ENCODE data around the gene SCIMP. TPM values are rescaled to one million over a fixed set of nuclear protein-coding genes. Genes with fewer than 3 reads are reported as not detected.
"Not testable (repeated sequence)": the region's sequence is repeated elsewhere in the genome, so short reads cannot be mapped to it uniquely, and the experiment has no call there.

Gene SCIMP
- total RNA-seq, 5 donors from 2014 or later (not counting 1 experiment from before 2014, with no cell fraction given): 0.61 to 1.8 (median 1.2) TPM

GRCh38 chr17:5226940-5227878, 7.5 kb downstream of the SCIMP start:
- ChIA-PET POLR2A (interaction anchor here in 1 of 2 donors (0.6 kb wide), 1 partner anchor 9 kb away, joined by 3 read pairs; no protein-coding TSS in a partner anchor), CTCF (interaction anchor here in 1 of 2 donors (0.6 to 1.2 kb wide), 2 partner anchors 8 to 10 kb away, joined by 6 to 10 read pairs; no protein-coding TSS in a partner anchor)
- H3K27me3 ChIP-seq (replicated peaks in 1 of 2; ENCODE audit: control insufficient read depth in 2 of 2, extremely low read depth in 1 of 2, insufficient read depth in 2 of 2, low read length in 1 of 2): no peaks in the 10 kb centered on the region
- H3K36me3 ChIP-seq (ENCODE audit: control insufficient read depth in 2 of 2, extremely low read depth in 1 of 2, insufficient read depth in 1 of 2, low read length in 1 of 2): peaks cover 0 to 3% of the 10 kb centered on the region in 2 donors
- H3K27ac ChIP-seq (ENCODE audit: low read length): peak overlapping the region; percentile 80
- no peak overlapping the region for H3K4me3 ChIP-seq (ENCODE audit: control insufficient read depth in 1 of 2, extremely low read depth in 1 of 2, low read length in 1 of 2)
- ATAC-seq (replicated peaks in 1 of 4) (peak; percentile 61 to 89 (median 74)), DNase-seq (peak in 27 of 35 experiments; percentile 4 to 65 (median 38))
- H3K9me3 ChIP-seq: no peaks in the 10 kb centered on the region
- H3K27me3 Mint-ChIP-seq: no peaks in the 10 kb centered on the region
- H3K4me1 ChIP-seq (ENCODE audit: control insufficient read depth in 1 of 2, extremely low read depth in 1 of 2, insufficient read depth in 2 of 2, low read length in 2 of 2): peaks cover 6 to 66% of the 10 kb centered on the region in 2 experiments
- 68% methylated on average over 8 of the region's 15 CpGs for WGBS (ENCODE audit: insufficient coverage)
- peaks cover 28% of the 10 kb centered on the region for H3K36me3 Mint-ChIP-seq
- peak overlapping the region; percentile 24 to 53 (median 40) for H3K4me3 Mint-ChIP-seq
- peaks cover 18 to 47% (median 28%) of the 10 kb centered on the region in 3 donors for H3K4me1 Mint-ChIP-seq
- peak overlapping the region; percentile 85 to 90 for H3K27ac Mint-ChIP-seq
- no peaks in the 10 kb centered on the region for H3K9me3 Mint-ChIP-seq

GRCh38 chr17:5225668-5226457, 8.8 kb downstream of the SCIMP start:
- ATAC-seq (replicated peaks in 1 of 4) (no peak), DNase-seq (peak in 4 of 35 experiments; percentile 16 to 36 (median 28))
- peaks cover 0 to 3% of the 10 kb centered on the region in 2 donors for H3K36me3 ChIP-seq (ENCODE audit: control insufficient read depth in 2 of 2, extremely low read depth in 1 of 2, insufficient read depth in 1 of 2, low read length in 1 of 2)
- no peaks in the 10 kb centered on the region for H3K27me3 ChIP-seq (replicated peaks in 1 of 2; ENCODE audit: control insufficient read depth in 2 of 2, extremely low read depth in 1 of 2, insufficient read depth in 2 of 2, low read length in 1 of 2)
- peak overlapping the region; percentile 80 for H3K27ac ChIP-seq (ENCODE audit: low read length)
- H3K9me3 Mint-ChIP-seq: no peaks in the 10 kb centered on the region
- no peak overlapping the region for H3K4me3 ChIP-seq (ENCODE audit: control insufficient read depth in 1 of 2, extremely low read depth in 1 of 2, low read length in 1 of 2)
- 80% methylated on average over 7 of the region's 17 CpGs for WGBS (ENCODE audit: insufficient coverage)
- H3K36me3 Mint-ChIP-seq: peaks cover 28% of the 10 kb centered on the region
- POLR2A ChIA-PET: interaction anchor here in 1 of 2 donors (0.6 to 0.7 kb wide), 2 partner anchors 10 to 12 kb away, joined by 5 to 6 read pairs; no protein-coding TSS in a partner anchor
- H3K4me1 Mint-ChIP-seq: peaks cover 26 to 55% (median 36%) of the 10 kb centered on the region in 3 donors
- peak overlapping the region in 1 of 3 donors; percentile 8 for H3K4me3 Mint-ChIP-seq
- H3K27ac Mint-ChIP-seq: peak overlapping the region; percentile 53 to 90
- H3K27me3 Mint-ChIP-seq: no peaks in the 10 kb centered on the region
- CTCF ChIA-PET: no interaction called here
- H3K4me1 ChIP-seq (ENCODE audit: control insufficient read depth in 1 of 2, extremely low read depth in 1 of 2, insufficient read depth in 2 of 2, low read length in 2 of 2): peaks cover 6 to 79% of the 10 kb centered on the region in 2 experiments
- H3K9me3 ChIP-seq: no peaks in the 10 kb centered on the region

DNA sequence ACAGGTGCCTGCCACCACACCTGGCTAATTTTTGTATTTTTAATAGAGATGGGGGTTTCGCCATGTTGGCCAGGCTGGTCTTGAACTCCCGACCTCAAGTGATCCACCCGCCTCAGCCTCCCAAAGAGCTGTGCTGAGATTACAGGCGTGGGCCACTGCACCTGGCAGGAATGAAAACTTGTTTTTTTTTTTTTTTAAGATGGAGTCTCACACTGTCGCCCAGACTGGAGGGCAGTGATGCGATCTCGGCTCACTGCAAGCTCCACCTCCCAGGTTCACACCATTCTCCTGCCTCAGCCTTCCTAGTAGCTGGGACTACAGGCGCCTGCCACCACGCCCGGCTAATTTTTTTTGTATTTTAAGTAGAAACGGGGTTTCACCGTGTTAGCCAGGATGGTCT, 12.7 kb downstream of the SCIMP start:
- ATAC-seq (replicated peaks in 1 of 4); DNase-seq; H3K27me3 ChIP-seq (replicated peaks in 1 of 2; ENCODE audit: control insufficient read depth in 2 of 2, extremely low read depth in 1 of 2, insufficient read depth in 2 of 2, low read length in 1 of 2); H3K9me3 Mint-ChIP-seq; POLR2A ChIA-PET; H3K4me3 ChIP-seq (ENCODE audit: control insufficient read depth in 1 of 2, extremely low read depth in 1 of 2, low read length in 1 of 2); CTCF ChIA-PET; H3K4me3 Mint-ChIP-seq; H3K36me3 ChIP-seq (ENCODE audit: control insufficient read depth in 2 of 2, extremely low read depth in 1 of 2, insufficient read depth in 1 of 2, low read length in 1 of 2); H3K9me3 ChIP-seq; H3K27me3 Mint-ChIP-seq: not testable (repeated sequence)
- peaks cover 18 to 35% (median 25%) of the 10 kb centered on the region in 3 donors for H3K4me1 Mint-ChIP-seq
- H3K27ac Mint-ChIP-seq: peak overlapping the region; percentile 63 to 90
- H3K27ac ChIP-seq (ENCODE audit: low read length): peak overlapping the region; percentile 74
- peaks cover 1 to 56% of the 10 kb centered on the region in 2 experiments for H3K4me1 ChIP-seq (ENCODE audit: control insufficient read depth in 1 of 2, extremely low read depth in 1 of 2, insufficient read depth in 2 of 2, low read length in 2 of 2)
- peaks cover 31% of the 10 kb centered on the region for H3K36me3 Mint-ChIP-seq
- no CpG with 5 or more reads among the region's 12 CpGs for WGBS (ENCODE audit: insufficient coverage)

DNA sequence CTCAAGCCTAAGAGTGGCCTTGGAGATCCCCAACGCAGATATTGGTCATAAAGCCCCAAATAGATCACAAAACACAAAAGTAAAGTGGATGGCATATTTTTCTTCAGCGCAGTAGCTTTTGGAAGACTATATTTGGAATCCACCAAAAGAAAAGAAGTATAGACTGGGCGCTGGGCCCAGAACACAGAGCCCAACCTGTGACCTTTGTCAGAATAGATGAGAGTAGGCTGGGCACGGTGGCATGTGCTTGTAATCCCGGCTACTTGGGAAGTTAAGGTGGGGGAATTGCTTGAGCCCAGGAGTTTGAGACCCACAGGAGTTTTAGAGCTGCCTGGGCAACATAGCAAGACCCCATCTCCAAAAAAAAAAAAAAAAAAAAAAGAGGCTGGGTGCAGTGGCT, 14.6 kb downstream of the SCIMP start:
- ATAC-seq (replicated peaks in 1 of 4) (no peak), DNase-seq (no peak)
- Mint-ChIP-seq H3K36me3 (peaks cover 25% of the 10 kb centered on the region), H3K4me1 (peaks cover 8 to 23% (median 14%) of the 10 kb centered on the region in 3 donors), H3K27ac (peak overlapping the region in 1 of 2 donors; percentile 40), H3K27me3 (no peaks in the 10 kb centered on the region), H3K4me3 (no peak overlapping the region), H3K9me3 (no peaks in the 10 kb centered on the region)
- Histone ChIP-seq H3K9me3 (no peaks in the 10 kb centered on the region), H3K27me3 (replicated peaks in 1 of 2; ENCODE audit: control insufficient read depth in 2 of 2, extremely low read depth in 1 of 2, insufficient read depth in 2 of 2, low read length in 1 of 2) (no peaks in the 10 kb centered on the region), H3K36me3 (ENCODE audit: control insufficient read depth in 2 of 2, extremely low read depth in 1 of 2, insufficient read depth in 1 of 2, low read length in 1 of 2) (peaks cover 0 to 3% of the 10 kb centered on the region in 2 donors), H3K4me3 (ENCODE audit: control insufficient read depth in 1 of 2, extremely low read depth in 1 of 2, low read length in 1 of 2) (no peak overlapping the region), H3K4me1 (ENCODE audit: control insufficient read depth in 1 of 2, extremely low read depth in 1 of 2, insufficient read depth in 2 of 2, low read length in 2 of 2) (peaks cover 0 to 38% of the 10 kb centered on the region in 2 experiments), H3K27ac (ENCODE audit: low read length) (no peak overlapping the region)
- ChIA-PET CTCF (interaction anchor here in 1 of 2 donors (0.6 kb wide), 1 partner anchor 76 kb away, joined by 3 read pairs; no protein-coding TSS in a partner anchor), POLR2A (no interaction called here)
- no CpG with 5 or more reads among the region's 5 CpGs for WGBS (ENCODE audit: insufficient coverage)

- WGBS (ENCODE audit: insufficient coverage): 90% methylated on average over 4 of the region's 6 CpGs
- Histone ChIP-seq H3K9me3 (no peaks in the 10 kb centered on the region), H3K36me3 (ENCODE audit: control insufficient read depth in 2 of 2, extremely low read depth in 1 of 2, insufficient read depth in 1 of 2, low read length in 1 of 2) (peaks cover 0 to 3% of the 10 kb centered on the region in 2 donors), H3K4me1 (ENCODE audit: control insufficient read depth in 1 of 2, extremely low read depth in 1 of 2, insufficient read depth in 2 of 2, low read length in 2 of 2) (peaks cover 0 to 35% of the 10 kb centered on the region in 2 experiments), H3K27me3 (replicated peaks in 1 of 2; ENCODE audit: control insufficient read depth in 2 of 2, extremely low read depth in 1 of 2, insufficient read depth in 2 of 2, low read length in 1 of 2) (no peaks in the 10 kb centered on the region), H3K4me3 (ENCODE audit: control insufficient read depth in 1 of 2, extremely low read depth in 1 of 2, low read length in 1 of 2) (no peak overlapping the region), H3K27ac (ENCODE audit: low read length) (no peak overlapping the region)
- no peak for ATAC-seq (replicated peaks in 1 of 4)
- ChIA-PET CTCF (no interaction called here), POLR2A (no interaction called here)
- H3K4me3 Mint-ChIP-seq: no peak overlapping the region
- peak overlapping the region in 1 of 2 donors; percentile 40 for H3K27ac Mint-ChIP-seq
- no peak for DNase-seq
- H3K27me3 Mint-ChIP-seq: no peaks in the 10 kb centered on the region
- peaks cover 8 to 18% (median 14%) of the 10 kb centered on the region in 3 donors for H3K4me1 Mint-ChIP-seq
- no peaks in the 10 kb centered on the region for H3K9me3 Mint-ChIP-seq
- peaks cover 26% of the 10 kb centered on the region for H3K36me3 Mint-ChIP-seq
Observed at GRCh38 chr17:5219536-5219935, 15.1 kb downstream of the SCIMP start.

DNA sequence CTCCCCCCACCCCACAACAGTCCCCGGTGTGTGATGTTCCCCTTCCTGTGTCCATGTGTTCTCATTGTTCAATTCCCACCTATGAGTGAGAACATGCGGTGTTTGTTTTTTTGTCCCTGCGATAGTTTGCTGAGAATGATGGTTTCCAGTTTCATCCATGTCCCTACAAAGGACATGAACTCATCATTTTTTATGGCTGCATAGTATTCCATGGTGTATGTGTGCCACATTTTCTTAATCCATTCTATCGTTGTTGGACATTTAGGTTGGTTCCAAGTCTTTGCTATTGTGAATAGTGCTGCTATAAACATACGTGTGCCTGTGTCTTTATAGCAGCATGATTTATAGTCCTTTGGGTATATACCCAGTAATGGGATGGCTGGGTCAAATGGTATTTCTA, 17.1 kb downstream of the SCIMP start:
- DNase-seq; H3K9me3 ChIP-seq; CTCF ChIA-PET; H3K27ac ChIP-seq (ENCODE audit: low read length); H3K9me3 Mint-ChIP-seq; ATAC-seq (replicated peaks in 1 of 4); POLR2A ChIA-PET; H3K27ac Mint-ChIP-seq; H3K27me3 Mint-ChIP-seq; H3K4me3 ChIP-seq (ENCODE audit: control insufficient read depth in 1 of 2, extremely low read depth in 1 of 2, low read length in 1 of 2); H3K36me3 ChIP-seq (ENCODE audit: control insufficient read depth in 2 of 2, extremely low read depth in 1 of 2, insufficient read depth in 1 of 2, low read length in 1 of 2); H3K27me3 ChIP-seq (replicated peaks in 1 of 2; ENCODE audit: control insufficient read depth in 2 of 2, extremely low read depth in 1 of 2, insufficient read depth in 2 of 2, low read length in 1 of 2); H3K4me3 Mint-ChIP-seq: not testable (repeated sequence)
- Mint-ChIP-seq H3K4me1 (peaks cover 8 to 16% (median 12%) of the 10 kb centered on the region in 3 donors), H3K36me3 (peaks cover 25% of the 10 kb centered on the region)
- peaks cover 0 to 22% of the 10 kb centered on the region in 2 experiments for H3K4me1 ChIP-seq (ENCODE audit: control insufficient read depth in 1 of 2, extremely low read depth in 1 of 2, insufficient read depth in 2 of 2, low read length in 2 of 2)
- no CpG with 5 or more reads among the region's 5 CpGs for WGBS (ENCODE audit: insufficient coverage)
